Keratinocyte (primary cell): ENCODE data around the gene ZFP64. TPM values are rescaled to one million over a fixed set of nuclear protein-coding genes. Genes with fewer than 3 reads are reported as not detected.

ENCODE experiments used
- DNase-seq: peaks from one replicate; pipeline ENCODE4 v3.0.0-alpha.2; 2011; ENCODE audit warnings: low read depth, missing footprints, low spot score
- FAIRE-seq: peaks from 2 replicates; lab custom pipeline; 2011; peaks lifted over from hg19 to GRCh38; lab: Jason Lieb, UNC
- H2AFZ ChIP-seq: 2 replicates; pipeline ENCODE4 v1.6.0; 2012; ENCODE audit warnings: low read length, control low read depth, inconsistent platforms; ENCODE audit not compliant: control insufficient read depth
- H3K27ac ChIP-seq: 2 replicates; pipeline ENCODE4 v1.5.1; 2011; ENCODE audit warnings: low read length; ENCODE audit not compliant: control insufficient read depth, insufficient read depth
- H3K27me3 ChIP-seq: 3 replicates; pipeline ENCODE4 v1.6.0; 2011; ENCODE audit warnings: low read length; ENCODE audit not compliant: control insufficient read depth, insufficient read depth; ENCODE audit errors: extremely low read depth
- H3K36me3 ChIP-seq, 2 experiments: 2 replicates in 1 of 2; 3 replicates in 1 of 2; pipeline ENCODE4 v1.5.1; 2011; ENCODE audit warnings: low read length in 2 of 2, mild to moderate bottlenecking in 1 of 2; ENCODE audit not compliant: control insufficient read depth in 2 of 2, insufficient read depth in 2 of 2; ENCODE audit errors: extremely low read depth in 1 of 2
- H3K4me1 ChIP-seq: 3 replicates; pipeline ENCODE4 v1.5.1; 2011; ENCODE audit warnings: low read length; ENCODE audit not compliant: control insufficient read depth, insufficient read depth; ENCODE audit errors: extremely low read depth
- H3K4me2 ChIP-seq: 3 replicates; pipeline ENCODE4 v1.6.0; 2011; ENCODE audit warnings: low read depth, low read length; ENCODE audit not compliant: control insufficient read depth, insufficient read depth; ENCODE audit errors: extremely low read depth
- H3K4me3 ChIP-seq, 3 experiments: fragments of 200-600 bp in 1 of 3; sonication (generic) in 1 of 3; 2 replicates in 2 of 3; 3 replicates in 1 of 3; pipeline ENCODE4 v1.5.1; 2011 to 2016; ENCODE audit warnings: low read length in 3 of 3, mild to moderate bottlenecking in 3 of 3, control low read depth in 2 of 3, inconsistent platforms in 1 of 3, low read depth in 1 of 3, mixed read lengths in 1 of 3, mixed run types in 1 of 3, moderate library complexity in 1 of 3; ENCODE audit not compliant: control insufficient read depth in 2 of 3, insufficient read depth in 2 of 3; ENCODE audit errors: extremely low read depth in 1 of 3
- H3K79me2 ChIP-seq: 2 replicates; pipeline ENCODE4 v1.6.0; 2012; ENCODE audit warnings: low read length; ENCODE audit not compliant: control insufficient read depth, insufficient read depth
- H3K9ac ChIP-seq: 3 replicates; pipeline ENCODE4 v1.6.0; 2011; ENCODE audit warnings: low read length; ENCODE audit not compliant: control insufficient read depth, insufficient read depth; ENCODE audit errors: extremely low read depth
- H3K9me1 ChIP-seq: 3 replicates; pipeline ENCODE4 v1.6.0; 2011; ENCODE audit warnings: low read length; ENCODE audit not compliant: control insufficient read depth, insufficient read depth; ENCODE audit errors: extremely low read depth
- H3K9me3 ChIP-seq: 2 replicates; pipeline ENCODE4 v1.5.1; 2012; ENCODE audit warnings: low read depth, low read length; ENCODE audit not compliant: control insufficient read depth
- H4K20me1 ChIP-seq: 3 replicates; pipeline ENCODE4 v1.6.0; 2011; ENCODE audit warnings: low read length; ENCODE audit not compliant: control insufficient read depth, insufficient read depth; ENCODE audit errors: extremely low read depth
- CTCF ChIP-seq, 3 experiments: IDR thresholded peaks in 1 of 3; conservative IDR thresholded peaks in 1 of 3; optimal IDR thresholded peaks in 1 of 3; 2 replicates in 2 of 3; 3 replicates in 1 of 3; pipeline versions ENCODE3 to v1.5.1; 2011; ENCODE audit warnings: low read length in 3 of 3, mild to moderate bottlenecking in 3 of 3, moderate library complexity in 2 of 3, control low read depth in 1 of 3, inconsistent platforms in 1 of 3; ENCODE audit not compliant: insufficient read depth in 2 of 3; ENCODE audit errors: extremely low read depth in 1 of 3
- EZH2 ChIP-seq: IDR thresholded peaks from one replicate; pipeline ENCODE4 v1.6.1; 2012; ENCODE audit warnings: inconsistent platforms, mild to moderate bottlenecking, low read length, moderate library complexity
- dilution Hi-C: fragments of 300-500 bp; cut with MboI; formaldehyde crosslinking; loops from one replicate; pipeline ENCODE4 v1.7.0; 2020; ENCODE audit warnings: low sequenced_read_pairs; ENCODE audit not compliant: extremely low pct_ligation_motif_present
- polyA minus RNA-seq, 3 experiments: library from RNA; depleted of rRNA, polyadenylated mRNA; stranded (reverse); fragments of >200 nt; gene quantifications; 1 replicate in 1 of 3; 2 replicates in 1 of 3; 3 replicates in 1 of 3; pipeline ENCODE4 v1.2.3, GENCODE V29; 2011
- polyA plus RNA-seq, 5 experiments: library from polyadenylated mRNA; depleted of rRNA in 3 of 5; stranded (reverse) in 3 of 5; stranded (forward) in 1 of 5; unstranded in 1 of 5; fragments of >200 nt; gene quantifications; 1 replicate in 1 of 5; 2 replicates in 3 of 5; 3 replicates in 1 of 5; pipeline versions ENCODE4 v1.2.1 to v1.2.3, GENCODE V29; 2011 to 2012; ENCODE audit warnings: missing spikeins in 2 of 5, low read depth in 1 of 5, low replicate concordance in 1 of 5

Gene ZFP64
- 27.9 to 36.1 TPM (median 34.3 TPM) in 3 replicates for polyA plus RNA-seq
- 9.1 TPM for polyA plus RNA-seq (2011; ENCODE audit: low read depth)
- 29.2 and 37.9 TPM in 2 replicates for polyA plus RNA-seq (2011; cell fraction: cytosol; rRNA removed)
- 31.1 and 34.0 TPM in 2 replicates for polyA plus RNA-seq (2011; cell fraction: nucleus; rRNA removed)
- polyA plus RNA-seq (2012; ENCODE audit: low replicate concordance): 13.9 and 24.5 TPM in 2 replicates
- 87.2 to 119 TPM (median 95.8 TPM) in 3 replicates for polyA minus RNA-seq
- polyA minus RNA-seq (2011; cell fraction: cytosol; rRNA and poly(A)+ RNA removed): 33.2 TPM
- 43.6 and 51.9 TPM in 2 replicates for polyA minus RNA-seq (2011; cell fraction: nucleus; rRNA and poly(A)+ RNA removed)

- Histone ChIP-seq H3K79me2 (peaks cover 22% of the 10 kb centered on the region), H3K27me3 (no peaks in the 10 kb centered on the region), H3K4me1 (peaks cover 13% of the 10 kb centered on the region), H3K4me3 (peak within 1 kb of the TSS; percentile 88 to 97 (median 89)), H3K9ac (peak within 1 kb of the TSS; percentile 91), H3K9me3 (no peaks in the 10 kb centered on the region), H3K9me1 (no peaks in the 10 kb centered on the region), H3K27ac (peak within 1 kb of the TSS; percentile 97), H3K36me3 (peaks cover 1 to 4% of the 10 kb centered on the region in 2 experiments), H3K4me2 (peak within 1 kb of the TSS; percentile 76), H4K20me1 (no peaks in the 10 kb centered on the region), H2AFZ (peak within 1 kb of the TSS; percentile 95)
- DNase-seq (peak; percentile 21), FAIRE-seq (no peak)
- TF ChIP-seq CTCF (optimal IDR thresholded peaks at IDR 0.05 in 1 of 3, IDR thresholded peaks at IDR 0.05 in 1 of 3, conservative IDR thresholded peaks at IDR 0.05 in 1 of 3; ENCODE audit: extremely low read depth in 1 of 3, insufficient read depth in 2 of 3, low read length in 3 of 3) (peak; percentile 58 to 79 (median 78)), EZH2 (no peak)
- dilution Hi-C loops: no loop called here
Measured at GRCh38 chr20:52191132-52191915, at the start of gene ZFP64. TSS of gene ZFP64 (minus strand) at chr20:52191779. CDS start at chr20:52191636, 143 bp downstream.

GRCh38 chr20:52240802-52241201 is 49.2 kb upstream of the ZFP64 start:
- H3K4me3 ChIP-seq: no peak overlapping the region
- no peak overlapping the region for H2AFZ ChIP-seq
- no peaks in the 10 kb centered on the region for H4K20me1 ChIP-seq
- H3K9ac ChIP-seq: no peak overlapping the region
- no peak overlapping the region for H3K4me2 ChIP-seq
- DNase-seq: no peak
- no peaks in the 10 kb centered on the region for H3K36me3 ChIP-seq
- no peaks in the 10 kb centered on the region for H3K27me3 ChIP-seq
- FAIRE-seq: no peak
- H3K9me1 ChIP-seq: no peaks in the 10 kb centered on the region
- dilution Hi-C loops: no loop called here
- H3K79me2 ChIP-seq: no peaks in the 10 kb centered on the region
- H3K27ac ChIP-seq: no peak overlapping the region
- TF ChIP-seq EZH2 (no peak), CTCF (optimal IDR thresholded peaks at IDR 0.05 in 1 of 3, IDR thresholded peaks at IDR 0.05 in 1 of 3, conservative IDR thresholded peaks at IDR 0.05 in 1 of 3; ENCODE audit: extremely low read depth in 1 of 3, insufficient read depth in 2 of 3, low read length in 3 of 3) (no peak)
- no peaks in the 10 kb centered on the region for H3K4me1 ChIP-seq
- H3K9me3 ChIP-seq: no peaks in the 10 kb centered on the region
